DND-41 (cell line): ENCODE measurements around the gene HES2.

Source experiments
- EZH2 ChIP-seq: IDR thresholded peaks from 3 replicates; pipeline ENCODE4 v1.6.1; 2012; ENCODE audit warnings: borderline replicate concordance, low read depth, mild to moderate bottlenecking, moderate library complexity, low read length, inconsistent platforms; ENCODE audit not compliant: severe bottlenecking
- TF ChIP-seq, protein P1 (sequence below): IDR thresholded peaks from 2 replicates; pipeline ENCODE4 v1.5.1; 2012; ENCODE audit warnings: borderline replicate concordance, low read length, moderate library complexity, mild to moderate bottlenecking; ENCODE audit not compliant: poor library complexity, severe bottlenecking; ENCODE audit errors: extremely low read depth

DNA sequence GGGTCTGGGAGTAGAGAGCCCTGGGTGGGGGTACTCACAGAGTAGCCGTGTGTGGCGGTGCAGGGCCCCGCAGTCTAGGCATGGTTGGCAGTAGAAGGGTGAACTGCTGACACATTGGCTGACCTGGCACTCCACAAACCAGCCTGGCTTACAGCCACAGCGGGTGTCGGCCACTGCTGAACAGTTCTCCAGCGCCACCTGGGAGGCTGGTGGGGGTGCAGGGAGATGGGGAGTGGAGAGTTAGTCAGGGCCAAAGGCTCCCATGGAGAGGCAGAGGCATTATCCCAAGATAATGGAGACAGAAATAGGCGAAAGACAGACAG, 44.8 kb upstream of the HES2 start:
- TF ChIP-seq, protein P1, sequence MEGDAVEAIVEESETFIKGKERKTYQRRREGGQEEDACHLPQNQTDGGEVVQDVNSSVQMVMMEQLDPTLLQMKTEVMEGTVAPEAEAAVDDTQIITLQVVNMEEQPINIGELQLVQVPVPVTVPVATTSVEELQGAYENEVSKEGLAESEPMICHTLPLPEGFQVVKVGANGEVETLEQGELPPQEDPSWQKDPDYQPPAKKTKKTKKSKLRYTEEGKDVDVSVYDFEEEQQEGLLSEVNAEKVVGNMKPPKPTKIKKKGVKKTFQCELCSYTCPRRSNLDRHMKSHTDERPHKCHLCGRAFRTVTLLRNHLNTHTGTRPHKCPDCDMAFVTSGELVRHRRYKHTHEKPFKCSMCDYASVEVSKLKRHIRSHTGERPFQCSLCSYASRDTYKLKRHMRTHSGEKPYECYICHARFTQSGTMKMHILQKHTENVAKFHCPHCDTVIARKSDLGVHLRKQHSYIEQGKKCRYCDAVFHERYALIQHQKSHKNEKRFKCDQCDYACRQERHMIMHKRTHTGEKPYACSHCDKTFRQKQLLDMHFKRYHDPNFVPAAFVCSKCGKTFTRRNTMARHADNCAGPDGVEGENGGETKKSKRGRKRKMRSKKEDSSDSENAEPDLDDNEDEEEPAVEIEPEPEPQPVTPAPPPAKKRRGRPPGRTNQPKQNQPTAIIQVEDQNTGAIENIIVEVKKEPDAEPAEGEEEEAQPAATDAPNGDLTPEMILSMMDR: no peak
- no peak for TF ChIP-seq EZH2
